ENCODE data around the gene KCNQ1.

- TF ChIP-seq POLR2AphosphoS5 (IDR thresholded peaks at IDR 0.05; ENCODE audit: low read depth, low read length) = no peak
- TF ChIP-seq POLR2A (IDR thresholded peaks at IDR 0.05; ENCODE audit: low read depth, low read length) = no peak
- TF ChIP-seq SPI1 (IDR thresholded peaks at IDR 0.05; ENCODE audit: low read depth, low read length) = no peak
- no peak for TF ChIP-seq TAF1 (IDR thresholded peaks at IDR 0.05; ENCODE audit: low read depth, low read length)
- TF ChIP-seq POU2F2 (IDR thresholded peaks at IDR 0.05; ENCODE audit: low read depth, low read length) = no peak
- no peak for TF ChIP-seq PAX5 (IDR thresholded peaks at IDR 0.05; ENCODE audit: insufficient read depth, low read length, severe bottlenecking)
Observed at GRCh38 chr11:2776351-2777061, 331.7 kb downstream of the KCNQ1 start.

All from GM12891 (cell line).